ENCODE measurements around the gene SORBS1. TPM values are rescaled to one million over a fixed set of nuclear protein-coding genes. Genes with fewer than 3 reads are reported as not detected.

The SORBS1 gene
- total RNA-seq, 1 donor from 2014 or later, result 221 TPM

DNA sequence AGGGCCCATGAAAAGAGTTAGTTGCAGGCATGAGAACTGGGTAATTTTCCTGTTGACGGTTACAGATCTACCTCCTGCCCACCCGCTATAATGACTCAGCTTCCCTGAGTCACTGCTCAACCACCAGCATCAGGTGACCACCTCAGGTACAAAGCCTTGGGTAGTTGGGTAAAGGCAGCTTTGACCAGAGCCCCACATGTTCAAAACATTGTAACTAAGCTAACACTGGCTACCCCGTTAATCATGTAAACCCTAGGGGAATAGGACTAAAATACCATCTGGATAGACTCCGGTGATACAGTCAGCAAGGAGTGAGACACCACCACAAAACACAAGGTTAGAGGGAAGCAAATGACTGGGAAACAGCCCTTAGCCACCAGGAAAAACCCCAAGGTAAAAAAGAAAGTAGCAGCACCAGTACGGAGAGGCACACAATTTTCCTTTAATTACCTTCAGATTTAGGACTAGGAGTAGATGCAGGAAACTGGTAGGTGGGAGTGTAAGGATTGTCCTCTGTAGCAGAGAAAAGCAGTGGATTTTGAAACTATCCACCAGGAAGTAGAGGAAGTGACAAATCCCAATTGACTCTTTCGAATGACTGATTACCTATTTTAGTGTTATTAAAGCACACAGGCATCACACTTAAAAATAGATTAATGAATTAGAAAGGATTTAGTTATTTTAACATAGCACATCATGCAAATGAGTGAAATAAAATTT is 166.8 kb downstream of the SORBS1 start:
- TF ChIP-seq, protein P1, sequence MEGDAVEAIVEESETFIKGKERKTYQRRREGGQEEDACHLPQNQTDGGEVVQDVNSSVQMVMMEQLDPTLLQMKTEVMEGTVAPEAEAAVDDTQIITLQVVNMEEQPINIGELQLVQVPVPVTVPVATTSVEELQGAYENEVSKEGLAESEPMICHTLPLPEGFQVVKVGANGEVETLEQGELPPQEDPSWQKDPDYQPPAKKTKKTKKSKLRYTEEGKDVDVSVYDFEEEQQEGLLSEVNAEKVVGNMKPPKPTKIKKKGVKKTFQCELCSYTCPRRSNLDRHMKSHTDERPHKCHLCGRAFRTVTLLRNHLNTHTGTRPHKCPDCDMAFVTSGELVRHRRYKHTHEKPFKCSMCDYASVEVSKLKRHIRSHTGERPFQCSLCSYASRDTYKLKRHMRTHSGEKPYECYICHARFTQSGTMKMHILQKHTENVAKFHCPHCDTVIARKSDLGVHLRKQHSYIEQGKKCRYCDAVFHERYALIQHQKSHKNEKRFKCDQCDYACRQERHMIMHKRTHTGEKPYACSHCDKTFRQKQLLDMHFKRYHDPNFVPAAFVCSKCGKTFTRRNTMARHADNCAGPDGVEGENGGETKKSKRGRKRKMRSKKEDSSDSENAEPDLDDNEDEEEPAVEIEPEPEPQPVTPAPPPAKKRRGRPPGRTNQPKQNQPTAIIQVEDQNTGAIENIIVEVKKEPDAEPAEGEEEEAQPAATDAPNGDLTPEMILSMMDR (IDR thresholded peaks at IDR 0.05; ENCODE audit: partially characterized antibody, unreplicated experiment), result no peak
- H3K27me3 Mint-ChIP-seq (ENCODE audit: unreplicated experiment), result no peaks in the 10 kb centered on the region
- H3K27ac Mint-ChIP-seq (ENCODE audit: unreplicated experiment), result peak overlapping the region; percentile 82
- H3K4me3 Mint-ChIP-seq (ENCODE audit: unreplicated experiment), result peak overlapping the region; percentile 22
- H3K9me3 Mint-ChIP-seq (ENCODE audit: unreplicated experiment), result peaks cover 2% of the 10 kb centered on the region
- peaks cover 12% of the 10 kb centered on the region for H3K4me1 Mint-ChIP-seq (ENCODE audit: low read depth, unreplicated experiment)
- no peaks in the 10 kb centered on the region for H3K36me3 Mint-ChIP-seq (ENCODE audit: unreplicated experiment)
- DNase-seq, result no peak

DNA sequence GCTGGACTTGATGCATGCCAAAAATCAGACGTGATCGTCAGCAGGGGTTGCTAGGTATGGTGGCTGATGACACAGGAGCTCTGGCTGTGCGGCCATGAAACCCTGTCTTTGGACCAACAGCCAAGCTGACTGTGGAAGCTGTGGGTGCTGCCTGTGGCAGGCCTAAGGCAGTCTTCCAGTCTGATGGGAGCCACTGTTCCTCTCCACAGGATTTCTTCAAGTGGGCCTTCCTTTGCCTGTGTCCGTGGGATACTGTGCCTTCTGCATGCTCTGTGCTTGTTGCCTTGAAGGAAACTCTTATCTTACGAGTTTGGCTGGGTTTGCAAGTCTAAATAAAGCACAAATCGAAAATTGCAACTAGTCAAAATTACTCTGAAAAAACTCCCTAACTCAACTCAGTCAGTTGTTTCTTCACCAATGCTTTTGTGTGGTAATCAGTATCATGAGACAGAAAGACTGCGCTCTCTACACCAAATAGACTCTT is 168.4 kb downstream of the SORBS1 start:
- Mint-ChIP-seq H3K4me3 (ENCODE audit: unreplicated experiment) (no peak overlapping the region), H3K27ac (ENCODE audit: unreplicated experiment) (no peak overlapping the region), H3K36me3 (ENCODE audit: unreplicated experiment) (no peaks in the 10 kb centered on the region), H3K4me1 (ENCODE audit: low read depth, unreplicated experiment) (peaks cover 12% of the 10 kb centered on the region), H3K27me3 (ENCODE audit: unreplicated experiment) (peaks cover 1% of the 10 kb centered on the region), H3K9me3 (ENCODE audit: unreplicated experiment) (peaks cover 4% of the 10 kb centered on the region)
- TF ChIP-seq, protein P1 (IDR thresholded peaks at IDR 0.05; ENCODE audit: partially characterized antibody, unreplicated experiment), result no peak
- DNase-seq, result no peak

DNA sequence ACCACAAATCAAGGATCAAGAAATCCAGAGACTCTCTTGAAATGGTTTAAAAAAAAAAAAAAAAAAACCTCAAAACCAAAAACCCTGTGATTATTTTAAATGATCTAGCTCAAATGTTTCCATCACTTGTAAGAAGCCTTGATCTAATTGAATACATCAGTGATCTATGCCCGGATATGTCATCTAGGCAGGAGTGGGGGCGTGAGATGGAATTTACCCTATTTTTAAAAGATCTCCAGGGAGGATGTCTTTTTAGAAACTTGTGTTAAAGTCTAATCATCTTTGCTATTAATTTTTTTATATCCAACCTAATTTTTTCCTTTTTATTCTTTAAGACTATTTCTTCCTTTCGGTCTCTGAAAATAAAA is 169.0 kb downstream of the SORBS1 start:
- no peak for DNase-seq
- Mint-ChIP-seq H3K9me3 (ENCODE audit: unreplicated experiment) (peaks cover 4% of the 10 kb centered on the region), H3K27ac (ENCODE audit: unreplicated experiment) (no peak overlapping the region), H3K4me1 (ENCODE audit: low read depth, unreplicated experiment) (peaks cover 12% of the 10 kb centered on the region), H3K36me3 (ENCODE audit: unreplicated experiment) (no peaks in the 10 kb centered on the region), H3K4me3 (ENCODE audit: unreplicated experiment) (no peak overlapping the region), H3K27me3 (ENCODE audit: unreplicated experiment) (peaks cover 1% of the 10 kb centered on the region)
- TF ChIP-seq, protein P1 (IDR thresholded peaks at IDR 0.05; ENCODE audit: partially characterized antibody, unreplicated experiment), result no peak

DNA sequence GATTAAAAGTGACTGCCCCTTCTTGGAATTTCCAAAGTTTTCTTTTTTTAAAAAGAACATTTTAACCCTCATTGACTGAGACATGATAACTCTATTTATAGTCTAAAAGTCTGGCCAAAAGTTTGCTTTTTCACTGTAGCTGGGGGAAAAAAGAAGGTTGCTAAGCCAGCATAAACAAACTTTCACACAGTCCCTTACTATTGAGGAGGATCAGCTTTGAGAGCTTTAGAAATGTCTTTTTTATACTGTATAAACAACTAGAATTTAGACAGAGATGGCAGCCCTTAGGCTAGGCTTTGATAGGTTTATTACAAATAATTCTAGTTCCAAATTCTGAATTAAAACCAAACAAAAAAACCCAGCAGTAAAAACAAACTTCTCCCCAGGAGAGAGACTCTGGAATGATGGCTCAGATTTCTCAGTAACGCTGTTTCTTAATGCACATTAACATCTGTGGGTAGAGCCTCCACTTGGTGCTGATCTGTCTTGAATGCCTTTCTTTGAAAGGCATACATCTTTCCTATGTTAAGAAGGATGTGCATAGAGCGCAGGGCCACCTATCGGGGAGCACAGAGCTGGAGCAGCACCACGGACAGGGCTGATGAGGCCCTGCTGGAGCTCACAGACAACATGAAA is 169.5 kb downstream of the SORBS1 start:
- no peaks in the 10 kb centered on the region for H3K36me3 Mint-ChIP-seq (ENCODE audit: unreplicated experiment)

More for the DNA sequence above, 169.5 kb downstream of the SORBS1 start:
- no peak overlapping the region for H3K4me3 Mint-ChIP-seq (ENCODE audit: unreplicated experiment)
- no peak for DNase-seq
- TF ChIP-seq, protein P1 (IDR thresholded peaks at IDR 0.05; ENCODE audit: partially characterized antibody, unreplicated experiment), result no peak
- H3K27ac Mint-ChIP-seq (ENCODE audit: unreplicated experiment), result no peak overlapping the region
- H3K27me3 Mint-ChIP-seq (ENCODE audit: unreplicated experiment), result peaks cover 1% of the 10 kb centered on the region
- H3K4me1 Mint-ChIP-seq (ENCODE audit: low read depth, unreplicated experiment), result peaks cover 12% of the 10 kb centered on the region
- peaks cover 4% of the 10 kb centered on the region for H3K9me3 Mint-ChIP-seq (ENCODE audit: unreplicated experiment)

All from glutamatergic neuron (in vitro differentiated cells).